IMR-90 (cell line): Measurements from ENCODE around the gene KCNE4. TPM values are rescaled to one million over a fixed set of nuclear protein-coding genes. Genes with fewer than 3 reads are reported as not detected.

Experiments
- ATAC-seq: fragments of 200-7000 bp; cut with Tn5 transposase; 2 replicates; pipeline ENCODE4 v1.9.1; 2020; ENCODE audit warnings: low read depth, mild to moderate bottlenecking, moderate library complexity
- BruUV-seq: library from RNA; stranded (reverse); fragments of 400-500 nt; replicated peaks from 2 replicates; lab custom pipeline; 2021; lab: Mats Ljungman, UMichigan
- CTCF ChIA-PET: fragments of 300-600 bp; formaldehyde crosslinking; extraction: SDS; loops from one replicate; lab custom pipeline; 2021; ENCODE audit warnings: antibody characterized with exemption; lab: Yijun Ruan, JAX
- POLR2A ChIA-PET: fragments of 300-600 bp; sonication (Branson Sonifier 250); formaldehyde crosslinking; loops from one replicate; lab custom pipeline; 2022; ENCODE audit warnings: antibody characterized with exemption; ENCODE audit not compliant: unreplicated experiment; lab: Charles Lee
- DNase-seq: peaks from one replicate; pipeline ENCODE4 v3.0.0; 2013
- H2AFZ ChIP-seq: replicated peaks from 2 replicates; pipeline ENCODE3; 2013; ENCODE audit warnings: low read length, mild to moderate bottlenecking; ENCODE audit not compliant: poor library complexity
- H2AK5ac ChIP-seq: 2 replicates; pipeline ENCODE4 v1.6.1; 2013; ENCODE audit warnings: low read depth, low read length, inconsistent platforms
- H2AK9ac ChIP-seq: replicated peaks from 2 replicates; pipeline ENCODE3; 2013; ENCODE audit warnings: mild to moderate bottlenecking, low read depth, low read length, moderate library complexity; ENCODE audit not compliant: poor library complexity
- H2BK120ac ChIP-seq: 2 replicates; pipeline ENCODE4 v1.6.1; 2013; ENCODE audit warnings: low read depth, low read length, inconsistent platforms
- H2BK15ac ChIP-seq: 3 replicates; pipeline ENCODE4 v1.6.1; 2013; ENCODE audit warnings: low read depth, low read length, inconsistent platforms
- H2BK20ac ChIP-seq: 2 replicates; pipeline ENCODE4 v1.6.1; 2013; ENCODE audit warnings: low read depth, mild to moderate bottlenecking, inconsistent platforms, low read length, moderate library complexity
- H2BK5ac ChIP-seq: 2 replicates; pipeline ENCODE4 v1.6.1; 2013; ENCODE audit warnings: mild to moderate bottlenecking, low read depth, low read length, inconsistent platforms; ENCODE audit not compliant: poor library complexity, severe bottlenecking
- H3K14ac ChIP-seq: replicated peaks from 2 replicates; pipeline ENCODE4 v1.6.1; 2013; ENCODE audit warnings: low read depth, low read length, inconsistent platforms
- H3K18ac ChIP-seq: 2 replicates; pipeline ENCODE4 v1.6.1; 2013; ENCODE audit warnings: low read depth, low read length, control low read depth
- H3K23ac ChIP-seq: 2 replicates; pipeline ENCODE4 v1.6.1; 2013; ENCODE audit warnings: low read depth, low read length, inconsistent platforms
- H3K27ac ChIP-seq: 2 replicates; pipeline ENCODE4 v1.5.1; 2013; ENCODE audit warnings: mild to moderate bottlenecking, control low read depth, low read length; ENCODE audit not compliant: insufficient read depth
- H3K27me3 ChIP-seq: 2 replicates; pipeline ENCODE4 v1.6.1; 2013; ENCODE audit warnings: low read length; ENCODE audit not compliant: control insufficient read depth, insufficient read depth
- H3K36me3 ChIP-seq: 2 replicates; pipeline ENCODE4 v1.6.1; 2013; ENCODE audit warnings: low read length, mixed read lengths; ENCODE audit not compliant: control insufficient read depth, insufficient read depth
- H3K4ac ChIP-seq: 2 replicates; pipeline ENCODE4 v1.6.1; 2013; ENCODE audit warnings: low read depth, low read length, inconsistent platforms
- H3K4me1 ChIP-seq: 2 replicates; pipeline ENCODE4 v1.6.1; 2013; ENCODE audit warnings: low read length, mixed read lengths; ENCODE audit not compliant: control insufficient read depth, insufficient read depth
- H3K4me2 ChIP-seq: 2 replicates; pipeline ENCODE4 v1.6.1; 2013; ENCODE audit warnings: low read depth, mild to moderate bottlenecking, control low read depth, low read length, moderate library complexity
- H3K4me3 ChIP-seq: 2 replicates; pipeline ENCODE4 v1.5.1; 2013; ENCODE audit warnings: low read depth, mild to moderate bottlenecking, control low read depth, low read length, moderate library complexity; ENCODE audit not compliant: insufficient read depth
- H3K56ac ChIP-seq: 2 replicates; pipeline ENCODE4 v1.6.1; 2013; ENCODE audit warnings: low read length, inconsistent platforms; ENCODE audit not compliant: insufficient read depth; ENCODE audit errors: extremely low read depth
- H3K79me1 ChIP-seq, 2 experiments: 2 replicates each; pipeline ENCODE4 v1.6.1; 2013; ENCODE audit warnings: low read length in 2 of 2, inconsistent platforms in 1 of 2, low read depth in 1 of 2
- H3K9ac ChIP-seq: 2 replicates; pipeline ENCODE4 v1.6.1; 2013; ENCODE audit warnings: low read depth, low read length, control low read depth
- H3K9me1 ChIP-seq: 2 replicates; pipeline ENCODE4 v1.6.1; 2013; ENCODE audit warnings: low read length, inconsistent platforms; ENCODE audit not compliant: insufficient read depth
- H3K9me3 ChIP-seq: 2 replicates; pipeline ENCODE4 v1.6.1; 2013; ENCODE audit warnings: low read length; ENCODE audit not compliant: control insufficient read depth, insufficient read depth
- H4K20me1 ChIP-seq: 2 replicates; pipeline ENCODE4 v1.6.1; 2013; ENCODE audit warnings: low read length, inconsistent platforms; ENCODE audit not compliant: insufficient read depth
- H4K5ac ChIP-seq: 2 replicates; pipeline ENCODE4 v1.6.1; 2013; ENCODE audit warnings: mild to moderate bottlenecking, low read depth, low read length, control low read depth
- H4K8ac ChIP-seq, 2 experiments: 2 replicates each; pipeline ENCODE4 v1.6.1; 2013; ENCODE audit warnings: low read depth in 2 of 2, low read length in 2 of 2, control low read depth in 1 of 2, inconsistent platforms in 1 of 2
- H4K91ac ChIP-seq: 2 replicates; pipeline ENCODE4 v1.6.1; 2013; ENCODE audit warnings: low read depth, low read length, inconsistent platforms; ENCODE audit not compliant: insufficient read depth
- BHLHE40 ChIP-seq: fragments of 150-350 bp; IDR thresholded peaks from 2 replicates; pipeline ENCODE4 v1.6.1; 2016; ENCODE audit warnings: mild to moderate bottlenecking, low read depth, low read length
- CHD1 ChIP-seq: IDR thresholded peaks from 2 replicates; pipeline ENCODE4 v1.6.1; 2012; ENCODE audit warnings: low read depth, low read length, improper control_type of control experiment
- FOS ChIP-seq: fragments of 150-350 bp; IDR thresholded peaks from 2 replicates; pipeline ENCODE4 v1.6.1; 2016; ENCODE audit warnings: low read depth, low read length
- MAZ ChIP-seq: IDR thresholded peaks from 2 replicates; pipeline ENCODE4 v1.6.1; 2012; ENCODE audit warnings: low read depth, mild to moderate bottlenecking, low read length, improper control_type of control experiment, moderate library complexity, borderline replicate concordance
- MXI1 ChIP-seq: IDR thresholded peaks from 2 replicates; pipeline ENCODE4 v1.6.1; 2012; ENCODE audit warnings: low read depth, mild to moderate bottlenecking, low read length, moderate library complexity, borderline replicate concordance
- NFE2L2 ChIP-seq: fragments of 150-350 bp; IDR thresholded peaks from 2 replicates; pipeline ENCODE4 v1.6.1; 2016; ENCODE audit warnings: low read depth, mild to moderate bottlenecking, low read length
- POLR2A ChIP-seq: IDR thresholded peaks from 2 replicates; pipeline ENCODE4 v1.6.1; 2012; ENCODE audit warnings: mild to moderate bottlenecking, low read depth, low read length
- RAD21 ChIP-seq: IDR thresholded peaks from 2 replicates; pipeline ENCODE4 v1.6.1; 2012; ENCODE audit warnings: low read length, improper control_type of control experiment
- RCOR1 ChIP-seq: IDR thresholded peaks from 2 replicates; pipeline ENCODE4 v1.6.1; 2012; ENCODE audit warnings: mild to moderate bottlenecking, low read length, improper control_type of control experiment; ENCODE audit not compliant: insufficient replicate concordance
- RFX5 ChIP-seq: IDR thresholded peaks from 2 replicates; pipeline ENCODE4 v1.8.0; 2012; ENCODE audit warnings: low read depth, mild to moderate bottlenecking, low read length, moderate library complexity
- SMC3 ChIP-seq: fragments of 150-350 bp; IDR thresholded peaks from 2 replicates; pipeline ENCODE4 v1.6.1; 2016; ENCODE audit warnings: low read depth, mild to moderate bottlenecking, antibody characterized with exemption, low read length, moderate library complexity
- WGBS, 2 experiments: methylation state at CpG; one replicate each; pipeline versions ENCODE4 v1.1.5 to v1.1.7; 2013; ENCODE audit warnings: missing lambda C conversion rate in 2 of 2; ENCODE audit not compliant: insufficient read length in 1 of 2; ENCODE audit errors: extremely low coverage in 2 of 2; 5-methylcytosine and 5-hydroxymethylcytosine counted together
- dilution Hi-C: fragments of 300-500 bp; cut with HindIII; formaldehyde crosslinking; loops from one replicate; pipeline ENCODE4 v1.14.3; 2018; ENCODE audit warnings: low sequenced_read_pairs; ENCODE audit not compliant: unreplicated experiment
- in situ Hi-C: fragments of 300-500 bp; cut with MboI; formaldehyde crosslinking; loops from 3 replicates; pipeline ENCODE4 v1.14.3; 2019; ENCODE audit warnings: low sequenced_read_pairs, inconsistent platforms, mixed read lengths
- intact Hi-C: fragments of 100-400 bp; cut with micrococcal nuclease; formaldehyde crosslinking; loops from 2 replicates; pipeline ENCODE4 v1.10.0; 2022
- polyA plus RNA-seq, 3 experiments: library from polyadenylated mRNA; depleted of rRNA; stranded (reverse); fragments of >200 nt; gene quantifications; 2 replicates each; pipeline ENCODE4 v1.2.3, GENCODE V29; 2012; ENCODE audit warnings: low replicate concordance in 1 of 3
- total RNA-seq: library from RNA; depleted of rRNA; stranded (reverse); fragments of >200 nt; gene quantifications from 2 replicates; pipeline ENCODE4 v1.2.3, GENCODE V29; 2012
- TF ChIP-seq, protein P1 (sequence below): fragments of 150-350 bp; IDR thresholded peaks from 2 replicates; pipeline ENCODE4 v1.6.1; 2017; ENCODE audit warnings: mild to moderate bottlenecking, antibody characterized with exemption, low read length, low read depth
- TF ChIP-seq, protein P2 (sequence below): fragments of 150-350 bp; IDR thresholded peaks from 2 replicates; pipeline ENCODE4 v1.6.1; 2016; ENCODE audit warnings: low read depth, mild to moderate bottlenecking, low read length, moderate library complexity, borderline replicate concordance
- TF ChIP-seq, protein P3 (sequence below): conservative IDR thresholded peaks from 2 replicates; pipeline ENCODE4 v1.5.1; 2012; ENCODE audit warnings: mild to moderate bottlenecking, low read depth, low read length, improper control_type of control experiment

Gene KCNE4
- total and polyA plus RNA-seq, 2 of the 4 experiments (the other 2 are of a cell fraction): 6.6 to 6.8 TPM

DNA sequence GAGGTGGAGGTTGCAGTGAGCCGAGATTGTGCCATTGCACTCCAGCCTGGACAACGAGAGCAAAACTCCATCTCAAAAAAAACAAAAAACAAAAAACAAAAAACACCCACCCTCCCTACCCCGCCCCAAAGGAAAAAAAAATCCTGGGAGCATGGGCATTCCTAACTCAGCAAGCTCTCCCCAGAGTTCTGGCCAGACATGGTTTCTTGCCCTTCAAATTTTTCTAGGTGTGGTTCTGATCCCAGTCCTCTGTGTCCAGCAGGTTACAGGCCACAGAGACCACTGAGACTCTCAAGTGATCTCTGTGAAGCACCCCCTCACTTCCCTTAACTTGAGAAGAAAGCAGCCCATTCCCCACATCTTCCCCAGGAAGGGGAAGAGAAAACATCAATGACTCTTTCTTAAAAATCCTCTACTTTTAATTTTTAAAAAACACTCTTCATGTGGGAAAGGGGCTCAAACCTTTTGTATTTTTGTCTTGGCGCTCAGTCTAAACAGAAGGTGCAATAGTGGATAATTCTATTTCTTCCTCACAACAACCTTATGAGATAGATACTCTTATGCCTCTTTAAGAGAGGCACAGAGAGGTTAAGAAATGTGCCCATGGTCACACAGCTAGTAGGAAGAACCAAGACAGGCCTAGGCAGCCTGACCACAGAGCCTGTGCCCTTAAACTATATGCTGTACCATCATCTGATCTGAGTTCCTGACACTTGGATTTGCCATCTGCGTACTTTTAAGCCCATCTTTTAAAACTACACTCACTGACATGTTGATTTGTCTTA is 6.9 kb upstream of the KCNE4 start:
- Histone ChIP-seq H3K27me3 (no peaks in the 10 kb centered on the region), H2BK5ac (peak overlapping the region; percentile 17), H2BK20ac (peak overlapping the region; percentile 58), H3K23ac (no peak overlapping the region; the same call in 1 of the 2 replicates), H3K56ac (no peak overlapping the region), H3K4me2 (no peak overlapping the region), H3K27ac (no peak overlapping the region), H3K9me3 (no peaks in the 10 kb centered on the region), H3K36me3 (no peaks in the 10 kb centered on the region), H2AK5ac (peak overlapping the region; percentile 29; the same call in 1 of the 2 replicates), H3K9ac (no peak overlapping the region), H4K91ac (peak overlapping the region; percentile 63), H4K5ac (peak overlapping the region; percentile 58; the same call in 1 of the 2 replicates), H4K8ac (peak overlapping the region in 1 of 2 experiments; percentile 27; a peak in 2 of 4 replicates), H2AFZ (no peak overlapping the region), H3K4me1 (peaks cover 17% of the 10 kb centered on the region), H4K20me1 (no peaks in the 10 kb centered on the region), H3K18ac (peak overlapping the region; percentile 43; the same call in 1 of the 2 replicates), H3K14ac (peak overlapping the region; percentile 39; the same call in 1 of the 2 replicates), H3K4me3 (no peak overlapping the region), H3K79me1 (0 out of 4 replicates have a peak, but pooled peaks cover 0 to 3% of the 10 kb centered on the region in 2 experiments), H2BK120ac (peak overlapping the region; percentile 79), H2AK9ac (no peak overlapping the region), H3K9me1 (peaks cover 15% of the 10 kb centered on the region), H3K4ac (peak overlapping the region; percentile 75), H2BK15ac (peak overlapping the region; percentile 91; the same call in 2 of the 3 replicates)
- no peak for TF ChIP-seq RCOR1
- TF ChIP-seq RAD21: no peak
- no peak for TF ChIP-seq MXI1
- TF ChIP-seq, protein P1, sequence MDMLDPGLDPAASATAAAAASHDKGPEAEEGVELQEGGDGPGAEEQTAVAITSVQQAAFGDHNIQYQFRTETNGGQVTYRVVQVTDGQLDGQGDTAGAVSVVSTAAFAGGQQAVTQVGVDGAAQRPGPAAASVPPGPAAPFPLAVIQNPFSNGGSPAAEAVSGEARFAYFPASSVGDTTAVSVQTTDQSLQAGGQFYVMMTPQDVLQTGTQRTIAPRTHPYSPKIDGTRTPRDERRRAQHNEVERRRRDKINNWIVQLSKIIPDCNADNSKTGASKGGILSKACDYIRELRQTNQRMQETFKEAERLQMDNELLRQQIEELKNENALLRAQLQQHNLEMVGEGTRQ: no peak
- TF ChIP-seq, protein P2, sequence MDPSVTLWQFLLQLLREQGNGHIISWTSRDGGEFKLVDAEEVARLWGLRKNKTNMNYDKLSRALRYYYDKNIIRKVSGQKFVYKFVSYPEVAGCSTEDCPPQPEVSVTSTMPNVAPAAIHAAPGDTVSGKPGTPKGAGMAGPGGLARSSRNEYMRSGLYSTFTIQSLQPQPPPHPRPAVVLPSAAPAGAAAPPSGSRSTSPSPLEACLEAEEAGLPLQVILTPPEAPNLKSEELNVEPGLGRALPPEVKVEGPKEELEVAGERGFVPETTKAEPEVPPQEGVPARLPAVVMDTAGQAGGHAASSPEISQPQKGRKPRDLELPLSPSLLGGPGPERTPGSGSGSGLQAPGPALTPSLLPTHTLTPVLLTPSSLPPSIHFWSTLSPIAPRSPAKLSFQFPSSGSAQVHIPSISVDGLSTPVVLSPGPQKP: no peak
- TF ChIP-seq BHLHE40: no peak
- TF ChIP-seq SMC3: no peak
- TF ChIP-seq, protein P3, sequence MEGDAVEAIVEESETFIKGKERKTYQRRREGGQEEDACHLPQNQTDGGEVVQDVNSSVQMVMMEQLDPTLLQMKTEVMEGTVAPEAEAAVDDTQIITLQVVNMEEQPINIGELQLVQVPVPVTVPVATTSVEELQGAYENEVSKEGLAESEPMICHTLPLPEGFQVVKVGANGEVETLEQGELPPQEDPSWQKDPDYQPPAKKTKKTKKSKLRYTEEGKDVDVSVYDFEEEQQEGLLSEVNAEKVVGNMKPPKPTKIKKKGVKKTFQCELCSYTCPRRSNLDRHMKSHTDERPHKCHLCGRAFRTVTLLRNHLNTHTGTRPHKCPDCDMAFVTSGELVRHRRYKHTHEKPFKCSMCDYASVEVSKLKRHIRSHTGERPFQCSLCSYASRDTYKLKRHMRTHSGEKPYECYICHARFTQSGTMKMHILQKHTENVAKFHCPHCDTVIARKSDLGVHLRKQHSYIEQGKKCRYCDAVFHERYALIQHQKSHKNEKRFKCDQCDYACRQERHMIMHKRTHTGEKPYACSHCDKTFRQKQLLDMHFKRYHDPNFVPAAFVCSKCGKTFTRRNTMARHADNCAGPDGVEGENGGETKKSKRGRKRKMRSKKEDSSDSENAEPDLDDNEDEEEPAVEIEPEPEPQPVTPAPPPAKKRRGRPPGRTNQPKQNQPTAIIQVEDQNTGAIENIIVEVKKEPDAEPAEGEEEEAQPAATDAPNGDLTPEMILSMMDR: no peak
- TF ChIP-seq RFX5: no peak
- no peak for TF ChIP-seq POLR2A
- TF ChIP-seq FOS: no peak
- TF ChIP-seq MAZ: no peak
- TF ChIP-seq CHD1: no peak
- no peak for TF ChIP-seq NFE2L2
- ChIA-PET POLR2A (no interaction called here), CTCF (no interaction called here)
- DNase-seq (no peak), ATAC-seq (no peak)
- in situ Hi-C loops (no loop called here), dilution Hi-C loops (no loop called here), intact Hi-C loops (no loop called here)
- no CpG with 5 or more reads among the region's 5 CpGs for WGBS, 2 experiments
- no TSS peak for BruUV-seq
